Esophagus muscularis mucosa (tissue), 4 donors: ENCODE measurements around the gene MYPN. TPM values are rescaled to one million over a fixed set of nuclear protein-coding genes. Genes with fewer than 3 reads are reported as not detected.
A peak's percentile ranks its signal among the peaks of the same experiment; 100 is the strongest.

Experiments
- DNase-seq: peaks from one replicate; pipeline ENCODE4 v3.0.0-alpha.2; 2017; ENCODE audit errors: extremely low spot score
- H3K27ac ChIP-seq, 4 donors: fragments of 200-600 bp; sonication (generic); replicated peaks in 1 of 4; 1 replicate in 3 of 4; 2 replicates in 1 of 4; pipeline ENCODE4 v1.5.1; 2016 to 2019; ENCODE audit warnings: mild to moderate bottlenecking in 1 of 4
- H3K27me3 ChIP-seq, 4 donors: fragments of 200-600 bp; sonication (generic); one replicate each; pipeline versions ENCODE4 v1.5.1 to v1.6.0; 2016 to 2019
- H3K36me3 ChIP-seq, 4 donors: fragments of 200-600 bp; sonication (generic); one replicate each; pipeline ENCODE4 v1.5.1; 2016 to 2019
- H3K4me1 ChIP-seq, 4 donors: fragments of 200-600 bp; sonication (generic); one replicate each; pipeline ENCODE4 v1.5.1; 2016 to 2019
- H3K4me3 ChIP-seq, 4 donors: fragments of 200-600 bp; sonication (generic); 1 replicate in 2 of 4; 2 replicates in 2 of 4; pipeline ENCODE4 v1.5.1; 2016 to 2019; ENCODE audit warnings: mild to moderate bottlenecking in 4 of 4, moderate library complexity in 1 of 4
- H3K9me3 ChIP-seq, 4 donors: fragments of 200-600 bp; sonication (generic); 1 replicate in 3 of 4; 2 replicates in 1 of 4; pipeline ENCODE4 v1.5.1; 2016 to 2019
- EP300 ChIP-seq: sonication (generic); formaldehyde crosslinking; IDR thresholded peaks from one replicate; pipeline ENCODE4 v1.6.1; 2017; ENCODE audit warnings: antibody characterized with exemption
- POLR2A ChIP-seq: fragments of 450-650 bp; IDR thresholded peaks from one replicate; pipeline ENCODE4 v1.6.1; 2017; ENCODE audit warnings: antibody characterized with exemption, moderate library complexity, mild to moderate bottlenecking, low read depth
- POLR2AphosphoS5 ChIP-seq, 2 donors: sonication (generic); formaldehyde crosslinking; IDR thresholded peaks; one replicate each; pipeline ENCODE4 v1.6.1; 2017; ENCODE audit warnings: antibody characterized with exemption in 2 of 2
- WGBS: methylation state at CpG from one replicate; pipeline ENCODE4 v1.1.5; 2018; 5-methylcytosine and 5-hydroxymethylcytosine counted together
- intact Hi-C: fragments of 100-400 bp; cut with DNase I; formaldehyde crosslinking; loops from one replicate; pipeline ENCODE4 v1.15.1; 2023
- total RNA-seq, 4 donors: library from RNA; depleted of rRNA; stranded (reverse); fragments of >200 nt; gene quantifications; one replicate each; pipeline versions ENCODE4 v1.1.0 to v1.2.1, GENCODE V29; 2016
- TF ChIP-seq, protein P1 (sequence below), 3 experiments: fragments of 200-600 bp in 2 of 3; fragments of 450-650 bp in 1 of 3; sonication (generic) in 2 of 3; IDR thresholded peaks; one replicate each; pipeline ENCODE4 v1.5.1; 2017 to 2019; ENCODE audit warnings: antibody characterized with exemption in 3 of 3, mild to moderate bottlenecking in 2 of 3, moderate library complexity in 1 of 3

MYPN gene
- total RNA-seq, 4 donors from 2014 or later: 0.50 to 1.5 (median 0.67) TPM

DNA sequence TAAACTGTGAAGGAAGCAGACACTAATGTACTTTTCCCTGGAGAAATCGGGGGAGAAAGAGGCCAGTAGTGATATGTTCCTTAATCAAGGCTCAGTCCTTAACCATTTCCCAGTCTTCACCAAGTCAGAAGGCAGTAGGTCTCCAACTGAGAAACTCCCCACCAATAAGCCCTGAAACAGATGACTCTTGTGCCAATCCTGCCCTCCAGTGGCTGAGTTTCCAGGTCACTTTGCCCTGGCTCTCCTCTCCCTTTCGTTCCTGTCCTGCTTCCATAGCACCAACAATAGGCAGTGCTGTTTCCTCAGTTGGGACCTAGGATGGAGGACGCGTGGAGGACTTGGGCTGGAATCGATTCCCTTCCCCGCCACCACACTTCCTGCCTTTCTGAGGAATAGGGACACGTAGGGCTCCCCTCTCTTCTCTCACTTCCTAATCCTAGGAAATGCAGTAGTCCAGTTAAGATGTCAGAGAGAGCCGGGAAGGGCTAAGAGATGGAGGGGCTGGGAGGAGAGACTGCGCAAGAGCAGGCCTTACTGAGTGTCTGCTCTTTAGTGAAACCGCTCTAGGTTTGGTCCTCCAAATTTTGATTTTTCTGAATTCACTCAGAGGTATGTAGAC, 99.2 kb downstream of the MYPN start:
- 66% methylated on average over 10 of the region's 10 CpGs for whole genome bisulfite sequencing
- no peaks in the 10 kb centered on the region for H3K9me3 ChIP-seq
- TF ChIP-seq POLR2AphosphoS5 (IDR thresholded peaks at IDR 0.05): no peak
- TF ChIP-seq, protein P1, sequence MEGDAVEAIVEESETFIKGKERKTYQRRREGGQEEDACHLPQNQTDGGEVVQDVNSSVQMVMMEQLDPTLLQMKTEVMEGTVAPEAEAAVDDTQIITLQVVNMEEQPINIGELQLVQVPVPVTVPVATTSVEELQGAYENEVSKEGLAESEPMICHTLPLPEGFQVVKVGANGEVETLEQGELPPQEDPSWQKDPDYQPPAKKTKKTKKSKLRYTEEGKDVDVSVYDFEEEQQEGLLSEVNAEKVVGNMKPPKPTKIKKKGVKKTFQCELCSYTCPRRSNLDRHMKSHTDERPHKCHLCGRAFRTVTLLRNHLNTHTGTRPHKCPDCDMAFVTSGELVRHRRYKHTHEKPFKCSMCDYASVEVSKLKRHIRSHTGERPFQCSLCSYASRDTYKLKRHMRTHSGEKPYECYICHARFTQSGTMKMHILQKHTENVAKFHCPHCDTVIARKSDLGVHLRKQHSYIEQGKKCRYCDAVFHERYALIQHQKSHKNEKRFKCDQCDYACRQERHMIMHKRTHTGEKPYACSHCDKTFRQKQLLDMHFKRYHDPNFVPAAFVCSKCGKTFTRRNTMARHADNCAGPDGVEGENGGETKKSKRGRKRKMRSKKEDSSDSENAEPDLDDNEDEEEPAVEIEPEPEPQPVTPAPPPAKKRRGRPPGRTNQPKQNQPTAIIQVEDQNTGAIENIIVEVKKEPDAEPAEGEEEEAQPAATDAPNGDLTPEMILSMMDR (IDR thresholded peaks at IDR 0.05): peak in 1 of 3 experiments; percentile 5
- H3K27ac ChIP-seq: no peak overlapping the region
- peaks cover 0 to 62% (median 0%) of the 10 kb centered on the region in 4 donors for H3K36me3 ChIP-seq
- no peaks in the 10 kb centered on the region for H3K27me3 ChIP-seq
- DNase-seq: no peak
- intact Hi-C loops: no loop called here
- H3K4me3 ChIP-seq: no peak overlapping the region
- no peaks in the 10 kb centered on the region for H3K4me1 ChIP-seq

DNA sequence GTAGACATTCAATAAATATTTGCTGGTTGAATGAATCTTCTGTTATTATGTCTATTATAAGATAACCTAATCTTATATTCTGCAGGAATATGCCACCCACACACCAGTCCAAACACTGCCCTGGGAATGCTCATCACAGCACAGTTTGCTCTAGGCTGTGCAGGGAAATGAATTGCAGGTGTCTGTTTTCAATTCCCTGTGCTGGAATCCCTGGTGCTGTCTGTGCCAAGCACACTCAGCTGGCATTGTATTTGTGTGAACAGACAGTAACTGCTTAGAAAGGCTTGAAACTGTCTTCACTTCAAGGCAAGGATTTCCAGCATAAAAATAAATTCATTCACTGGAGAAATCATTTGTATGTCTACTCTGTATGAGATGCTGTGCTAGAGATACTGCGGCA, 102.4 kb downstream of the MYPN start:
- 88% methylated on average over 1 of the region's 1 CpG for WGBS
- no peaks in the 10 kb centered on the region for H3K9me3 ChIP-seq
- intact Hi-C loops: loop anchor here (2.0 kb wide), 1 partner anchor 91 kb away; no protein-coding TSS in a partner anchor
- H3K27me3 ChIP-seq: no peaks in the 10 kb centered on the region
- H3K27ac ChIP-seq: no peak overlapping the region
- TF ChIP-seq POLR2AphosphoS5 (IDR thresholded peaks at IDR 0.05) (no peak), POLR2A (no peak), EP300 (no peak)
- TF ChIP-seq, protein P1 (IDR thresholded peaks at IDR 0.05): no peak
- H3K4me3 ChIP-seq: no peak overlapping the region
- H3K4me1 ChIP-seq: no peaks in the 10 kb centered on the region
- DNase-seq: no peak
- peaks cover 0 to 67% (median 0%) of the 10 kb centered on the region in 4 donors for H3K36me3 ChIP-seq

DNA sequence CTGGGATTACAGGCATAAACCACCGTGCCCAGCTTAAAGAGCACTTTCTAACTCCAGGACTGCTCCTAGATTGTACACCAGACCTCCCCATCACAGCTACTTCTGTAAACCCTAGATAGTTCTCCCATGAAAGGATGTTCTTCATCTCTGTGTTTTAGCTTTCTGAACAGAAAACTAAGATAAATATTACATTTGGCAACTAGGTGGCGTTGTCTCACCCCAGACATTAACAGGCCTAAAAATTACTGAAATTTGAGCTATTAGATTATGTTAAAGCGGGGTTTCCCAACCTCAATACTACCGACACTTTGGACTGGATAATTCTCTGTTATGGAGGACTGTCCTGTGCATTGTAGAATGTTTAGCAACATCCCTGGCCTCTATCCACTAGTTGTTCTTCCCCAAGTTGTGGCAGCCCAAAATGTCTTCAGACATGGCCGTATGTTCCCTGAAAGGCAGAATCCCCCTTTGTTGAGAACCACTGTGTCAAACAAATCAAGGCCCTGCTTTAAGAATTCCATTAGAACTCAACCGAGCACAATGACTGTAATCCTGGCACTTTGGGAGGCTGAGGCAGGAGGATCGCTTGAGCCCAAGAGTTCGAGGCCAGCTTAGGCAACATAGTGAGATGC, 103.5 kb downstream of the MYPN start:
- Histone ChIP-seq H3K4me1 (no peaks in the 10 kb centered on the region), H3K4me3 (no peak overlapping the region), H3K27me3 (no peaks in the 10 kb centered on the region), H3K36me3 (peaks cover 0 to 55% (median 0%) of the 10 kb centered on the region in 4 donors), H3K9me3 (no peaks in the 10 kb centered on the region), H3K27ac (no peak overlapping the region)
- intact Hi-C loops: loop anchor here (2.0 kb wide), 1 partner anchor 90 kb away; no protein-coding TSS in a partner anchor
- WGBS: 52% methylated on average over 8 of the region's 8 CpGs
- DNase-seq: no peak
- no peak for TF ChIP-seq POLR2AphosphoS5 (IDR thresholded peaks at IDR 0.05)
- TF ChIP-seq, protein P1 (IDR thresholded peaks at IDR 0.05): peak; percentile 46 to 59 (median 58)
- TF ChIP-seq POLR2A: no peak

DNA sequence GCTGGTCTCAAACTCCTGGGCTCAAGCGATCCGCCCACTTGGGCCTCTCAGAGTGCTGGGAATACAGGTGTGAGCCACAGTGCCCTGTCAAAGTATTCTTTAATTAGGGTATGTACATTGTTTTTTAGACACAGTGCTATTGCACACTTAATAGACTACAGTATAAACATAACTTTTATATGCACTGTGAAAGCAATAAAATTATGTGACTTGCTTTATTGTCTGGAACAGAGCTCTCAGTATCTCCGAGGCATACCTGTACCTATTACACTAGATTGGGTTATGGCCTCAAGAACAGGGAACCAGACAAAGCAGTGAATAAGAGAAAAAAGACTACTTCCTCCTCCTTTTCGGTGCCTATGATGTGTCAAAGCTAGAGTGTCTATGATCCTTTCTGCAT, 109.5 kb downstream of the MYPN start:
- no peak for DNase-seq
- TF ChIP-seq, protein P1 (IDR thresholded peaks at IDR 0.05): no peak
- TF ChIP-seq EP300 (no peak), POLR2A (no peak), POLR2AphosphoS5 (IDR thresholded peaks at IDR 0.05) (no peak)
- WGBS: 82% methylated on average over 4 of the region's 4 CpGs
- H3K27me3 ChIP-seq: no peaks in the 10 kb centered on the region
- no peak overlapping the region for H3K27ac ChIP-seq
- intact Hi-C loops: no loop called here
- no peaks in the 10 kb centered on the region for H3K9me3 ChIP-seq
- no peak overlapping the region for H3K4me3 ChIP-seq
- peaks cover 0 to 17% (median 0%) of the 10 kb centered on the region in 4 donors for H3K36me3 ChIP-seq
- H3K4me1 ChIP-seq: no peaks in the 10 kb centered on the region

DNA sequence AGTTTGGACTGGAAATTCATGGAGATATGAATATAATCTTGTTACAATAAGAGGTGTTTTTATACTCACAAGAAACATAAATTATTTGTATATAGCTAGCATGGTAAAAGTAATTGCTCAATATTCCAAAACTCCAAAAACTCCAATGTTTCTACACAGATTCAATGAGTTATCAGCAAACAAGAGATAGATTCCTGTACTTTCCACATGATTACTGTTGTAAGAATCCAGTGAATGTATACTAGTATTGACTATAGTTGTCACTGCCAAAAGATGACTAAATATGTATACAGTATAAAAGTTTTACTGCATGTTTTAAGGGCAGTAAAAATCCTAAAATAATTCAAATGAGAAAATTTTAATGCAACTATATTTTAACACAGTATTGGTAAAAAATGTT, 111.9 kb downstream of the MYPN start:
- H3K9me3 ChIP-seq: no peaks in the 10 kb centered on the region
- TF ChIP-seq, protein P1 (IDR thresholded peaks at IDR 0.05): no peak
- no peak for TF ChIP-seq POLR2A
- TF ChIP-seq POLR2AphosphoS5 (IDR thresholded peaks at IDR 0.05): no peak
- TF ChIP-seq EP300: no peak
- H3K4me1 ChIP-seq: no peaks in the 10 kb centered on the region
- no peak overlapping the region for H3K27ac ChIP-seq
- intact Hi-C loops: no loop called here
- DNase-seq: no peak
- H3K27me3 ChIP-seq: no peaks in the 10 kb centered on the region
- no peak overlapping the region for H3K4me3 ChIP-seq
- H3K36me3 ChIP-seq: peaks cover 0 to 6% (median 0%) of the 10 kb centered on the region in 4 donors
